Activated CD4-positive, alpha-beta T cell treated with anti-CD3 and anti-CD28 coated beads for 48 hours (primary cell): ENCODE measurements around the gene ZYX.
"Not testable (repeated sequence)": the region's sequence is repeated elsewhere in the genome, so short reads cannot be mapped to it uniquely, and the experiment has no call there.

ENCODE experiments used
- DNase-seq: peaks from one replicate; pipeline ENCODE4 v3.0.0-alpha.2; 2020

Gene ZYX

GRCh38 chr7:143420624-143421023 lies 39.5 kb downstream of the ZYX start:
- not testable (repeated sequence) for DNase-seq

- no peak for DNase-seq
These were observed 40.9 kb downstream of the ZYX start for GRCh38 chr7:143422033-143422432.

GRCh38 chr7:143424476-143424875 lies 43.3 kb downstream of the ZYX start:
- not testable (repeated sequence) for DNase-seq

- DNase-seq, result no peak
These were observed 45.5 kb downstream of the ZYX start for GRCh38 chr7:143426479-143427142.

GRCh38 chr7:143429770-143430698 lies 48.9 kb downstream of the ZYX start:
- DNase-seq, result no peak

GRCh38 chr7:143431109-143431508 lies 50.0 kb downstream of the ZYX start:
- no peak for DNase-seq

GRCh38 chr7:143433759-143434158 lies 52.6 kb downstream of the ZYX start:
- DNase-seq, result no peak

GRCh38 chr7:143434660-143435059 lies 53.5 kb downstream of the ZYX start:
- no peak for DNase-seq

GRCh38 chr7:143435266-143435665 lies 54.1 kb downstream of the ZYX start:
- DNase-seq, result no peak

- no peak for DNase-seq
These were observed 55.3 kb downstream of the ZYX start for GRCh38 chr7:143436325-143436946.

GRCh38 chr7:143437578-143437977 lies 56.4 kb downstream of the ZYX start:
- no peak for DNase-seq

- no peak for DNase-seq
These were observed 58.7 kb downstream of the ZYX start for GRCh38 chr7:143439866-143440265.
